Loucy (cell line): ENCODE measurements around the gene APOL2.

Source experiments
- H2AFZ ChIP-seq: fragments of 200-600 bp; sonication (generic); 2 replicates; pipeline ENCODE4 v1.6.0; 2016; ENCODE audit warnings: antibody characterized with exemption, mild to moderate bottlenecking, low read length, moderate library complexity
- H3F3A ChIP-seq: fragments of 200-600 bp; 2 replicates; pipeline ENCODE4 v1.6.0; 2016; ENCODE audit warnings: antibody characterized with exemption, low read depth, mild to moderate bottlenecking
- H3K27me3 ChIP-seq: fragments of 200-600 bp; sonication (generic); 2 replicates; pipeline ENCODE4 v1.6.1; 2014; ENCODE audit warnings: low read length, mild to moderate bottlenecking; ENCODE audit not compliant: insufficient read depth, poor library complexity, severe bottlenecking
- H3K36me3 ChIP-seq: fragments of 200-600 bp; sonication (generic); 2 replicates; pipeline ENCODE4 v1.6.1; 2016; ENCODE audit warnings: low read length; ENCODE audit not compliant: insufficient read depth
- H3K4me1 ChIP-seq: fragments of 200-600 bp; sonication (generic); 2 replicates; pipeline ENCODE4 v1.5.1; 2014; ENCODE audit warnings: low read length, mild to moderate bottlenecking; ENCODE audit not compliant: insufficient read depth, poor library complexity, severe bottlenecking
- H3K4me2 ChIP-seq: fragments of 200-600 bp; sonication (generic); 2 replicates; pipeline ENCODE4 v1.6.0; 2014; ENCODE audit warnings: antibody characterized with exemption, low read length, low read depth, mild to moderate bottlenecking; ENCODE audit not compliant: poor library complexity, severe bottlenecking
- H3K4me3 ChIP-seq: fragments of 200-600 bp; sonication (generic); 2 replicates; pipeline ENCODE4 v1.5.1; 2014; ENCODE audit warnings: low read length, mild to moderate bottlenecking, mixed read lengths; ENCODE audit not compliant: poor library complexity, severe bottlenecking
- H3K79me2 ChIP-seq: fragments of 200-600 bp; sonication (generic); 2 replicates; pipeline ENCODE4 v1.6.1; 2014; ENCODE audit warnings: low read length; ENCODE audit not compliant: insufficient read depth
- H3K9ac ChIP-seq: fragments of 200-600 bp; sonication (generic); 2 replicates; pipeline ENCODE4 v1.6.0; 2014; ENCODE audit warnings: mild to moderate bottlenecking, low read depth, low read length, moderate library complexity; ENCODE audit not compliant: poor library complexity, severe bottlenecking
- H3K9me2 ChIP-seq: fragments of 200-600 bp; sonication (generic); replicated peaks from 2 replicates; pipeline ENCODE4 v1.6.1; 2016; ENCODE audit warnings: low read depth, low read length, mixed read lengths
- H3K9me3 ChIP-seq: fragments of 200-600 bp; sonication (generic); 2 replicates; pipeline ENCODE4 v1.6.1; 2014; ENCODE audit warnings: mild to moderate bottlenecking, antibody characterized with exemption, low read length, low read depth; ENCODE audit not compliant: insufficient read depth
- H4K20me1 ChIP-seq: fragments of 200-600 bp; sonication (generic); 2 replicates; pipeline ENCODE4 v1.6.0; 2014; ENCODE audit warnings: antibody characterized with exemption, low read length, mild to moderate bottlenecking; ENCODE audit not compliant: insufficient read depth, poor library complexity, severe bottlenecking
- CTCF ChIP-seq: fragments of 200-600 bp; sonication (generic); conservative IDR thresholded peaks from 2 replicates; pipeline ENCODE4 v1.5.1; 2014; ENCODE audit warnings: mild to moderate bottlenecking, antibody characterized with exemption, low read length
- EZH2phosphoT487 ChIP-seq: fragments of 200-600 bp; IDR thresholded peaks from 2 replicates; pipeline ENCODE4 v1.6.1; 2018; ENCODE audit warnings: antibody characterized with exemption, mild to moderate bottlenecking, moderate library complexity, borderline replicate concordance

Gene APOL2

GRCh38 chr22:36218648-36219193 lies 20.6 kb downstream of the APOL2 start:
- Histone ChIP-seq H3K79me2 (no peaks in the 10 kb centered on the region), H3K36me3 (no peaks in the 10 kb centered on the region), H3K4me3 (no peak overlapping the region), H3K27me3 (no peaks in the 10 kb centered on the region), H3K9ac (no peak overlapping the region), H4K20me1 (no peaks in the 10 kb centered on the region), H2AFZ (no peak overlapping the region), H3K9me2 (no peaks in the 10 kb centered on the region), H3K4me2 (no peak overlapping the region), H3K4me1 (no peaks in the 10 kb centered on the region), H3K9me3 (no peaks in the 10 kb centered on the region), H3F3A (no peaks in the 10 kb centered on the region)
- TF ChIP-seq CTCF (no peak), EZH2phosphoT487 (no peak)

- H3K79me2 ChIP-seq: no peaks in the 10 kb centered on the region
- no peaks in the 10 kb centered on the region for H3K27me3 ChIP-seq
Measured at GRCh38 chr22:36215981-36216380, 23.3 kb downstream of the APOL2 start.

GRCh38 chr22:36213586-36213985 lies 25.7 kb downstream of the APOL2 start:
- Histone ChIP-seq H3K4me1 (peaks cover 18% of the 10 kb centered on the region), H3K4me3 (no peak overlapping the region), H3K9ac (no peak overlapping the region), H3K4me2 (no peak overlapping the region), H3K27me3 (no peaks in the 10 kb centered on the region), H2AFZ (no peak overlapping the region), H3K36me3 (no peaks in the 10 kb centered on the region), H3K79me2 (no peaks in the 10 kb centered on the region), H3K9me3 (0 out of 2 replicates have a peak, but pooled peaks cover 8% of the 10 kb centered on the region), H4K20me1 (no peaks in the 10 kb centered on the region), H3K9me2 (no peaks in the 10 kb centered on the region), H3F3A (no peaks in the 10 kb centered on the region)
- TF ChIP-seq CTCF: no peak
- no peak for TF ChIP-seq EZH2phosphoT487

More at GRCh38 chr22:36215981-36216380, 23.3 kb downstream of the APOL2 start:
- TF ChIP-seq CTCF (no peak), EZH2phosphoT487 (no peak)
- Histone ChIP-seq H3K9me2 (no peaks in the 10 kb centered on the region), H3K9me3 (no peaks in the 10 kb centered on the region), H3K4me1 (peaks cover 12% of the 10 kb centered on the region), H3K4me3 (no peak overlapping the region), H3K36me3 (no peaks in the 10 kb centered on the region), H3K4me2 (no peak overlapping the region), H3F3A (no peaks in the 10 kb centered on the region), H4K20me1 (no peaks in the 10 kb centered on the region), H3K9ac (no peak overlapping the region), H2AFZ (no peak overlapping the region)
